ENCODE data around the gene PVRIG.
"Not testable (repeated sequence)": the region's sequence is repeated elsewhere in the genome, so short reads cannot be mapped to it uniquely, and the experiment has no call there.

PVRIG gene

GRCh38 chr7:100176096-100177044, 43.4 kb upstream of the PVRIG start:
- peak overlapping the region; percentile 39; the same call in 1 of the 2 replicates for H3K27ac ChIP-seq
- TF ChIP-seq CTCF (IDR thresholded peaks at IDR 0.05) (no peak), ZFX (IDR thresholded peaks at IDR 0.05; ENCODE audit: borderline replicate concordance) (no peak)

GRCh38 chr7:100177045-100178001, 42.4 kb upstream of the PVRIG start, which contains the start of the genes GPC2 and STAG3:
GPC2 (minus strand) TSS chr7:100177381; CDS start chr7:100177199, 182 bp downstream.
STAG3 (plus strand) TSS chr7:100177918; CDS start chr7:100180557, 2,639 bp downstream.
- no peak for TF ChIP-seq CTCF (IDR thresholded peaks at IDR 0.05)
- no peak for TF ChIP-seq ZFX (IDR thresholded peaks at IDR 0.05; ENCODE audit: borderline replicate concordance)
- H3K27ac ChIP-seq, result peak within 1 kb of the TSS; percentile 39; the same call in 1 of the 2 replicates

GRCh38 chr7:100180084-100180483, 39.7 kb upstream of the PVRIG start:
- H3K27ac ChIP-seq, result not testable (repeated sequence)

DNA sequence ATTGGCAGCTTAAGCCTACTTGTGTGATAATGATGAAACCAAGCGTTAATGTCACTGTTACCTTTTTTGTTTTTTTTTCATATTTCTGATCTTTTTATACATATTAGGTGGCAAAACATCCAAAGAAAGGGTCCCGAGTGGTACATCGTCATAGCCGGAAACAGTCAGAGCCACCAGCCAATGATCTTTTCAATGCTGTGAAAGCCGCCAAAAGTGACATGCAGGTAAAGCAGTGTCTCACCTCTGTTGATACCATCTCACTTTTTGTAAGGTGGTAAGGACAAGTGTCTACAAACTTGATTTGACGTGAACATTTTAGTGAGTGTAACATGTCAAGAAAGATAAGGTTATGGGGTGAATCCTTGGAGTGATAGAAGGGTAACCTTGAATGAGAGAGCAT, 37.1 kb upstream of the PVRIG start:
- H3K27ac ChIP-seq, result not testable (repeated sequence)

- not testable (repeated sequence) for H3K27ac ChIP-seq
These were observed 36.7 kb upstream of the PVRIG start for GRCh38 chr7:100183090-100183489.

GRCh38 chr7:100185726-100186125, 34.0 kb upstream of the PVRIG start:
- no peak overlapping the region for H3K27ac ChIP-seq
- TF ChIP-seq CTCF (IDR thresholded peaks at IDR 0.05) (no peak), ZFX (IDR thresholded peaks at IDR 0.05; ENCODE audit: borderline replicate concordance) (no peak)

- no peak overlapping the region for H3K27ac ChIP-seq
- TF ChIP-seq CTCF (IDR thresholded peaks at IDR 0.05) (no peak), ZFX (IDR thresholded peaks at IDR 0.05; ENCODE audit: borderline replicate concordance) (no peak)
These were observed 30.7 kb upstream of the PVRIG start for GRCh38 chr7:100189061-100189460.

DNA sequence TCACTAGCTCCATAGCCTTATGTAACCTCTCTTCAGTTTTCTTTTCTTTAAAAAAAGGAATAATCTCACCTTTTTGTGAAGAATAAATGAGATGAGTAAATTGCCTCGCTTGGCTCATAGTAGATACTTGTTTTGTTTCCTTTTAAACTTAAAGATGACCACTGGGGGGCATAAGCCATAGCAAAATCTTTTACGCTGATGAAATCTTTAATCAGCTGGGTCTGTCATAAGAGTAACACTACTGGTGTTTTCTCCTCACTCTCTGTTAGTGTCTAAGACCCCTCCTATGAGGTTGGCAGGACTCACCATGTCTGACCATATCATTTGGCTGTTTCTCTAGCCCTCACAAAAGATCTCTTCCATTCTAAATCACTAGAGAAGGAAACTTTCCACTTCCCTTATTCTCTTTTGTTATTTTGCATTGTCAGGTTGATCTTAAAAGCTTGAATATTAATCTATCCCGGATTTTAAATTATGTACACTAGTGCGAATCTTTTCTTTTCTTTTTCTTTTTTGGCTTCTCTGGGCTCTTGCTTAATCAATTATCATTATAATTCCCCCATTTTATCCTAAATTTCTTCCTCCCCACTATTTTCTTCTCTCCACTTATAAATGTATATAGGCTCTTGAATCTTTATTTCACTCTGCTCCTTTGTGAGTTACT, 29.6 kb upstream of the PVRIG start:
- TF ChIP-seq CTCF (IDR thresholded peaks at IDR 0.05) (peak; percentile 57), ZFX (IDR thresholded peaks at IDR 0.05; ENCODE audit: borderline replicate concordance) (no peak)
- no peak overlapping the region for H3K27ac ChIP-seq
